A375 (cell line): Measurements from ENCODE around the gene MSH5. TPM values are rescaled to one million over a fixed set of nuclear protein-coding genes. Genes with fewer than 3 reads are reported as not detected.

ENCODE experiments used
- small RNA-seq: library from RNA; depleted of rRNA; stranded (forward); fragments of <200 nt; gene quantifications from one replicate; pipeline ENCODE3, GENCODE V24; 2014
- total RNA-seq: library from RNA; depleted of rRNA; stranded (reverse); fragments of >200 nt; shearing (Covaris generic); gene quantifications from 2 replicates; pipeline ENCODE4 v1.2.3, GENCODE V29; 2014; rRNA removed

Gene MSH5
- total RNA-seq, 1 experiment from 2014 or later, result 14.9 TPM

Small RNAs within 50 kb of the gene (small RNA-seq; reads per million reads assigned to genes)
- not detected for gene LY6G6D
- not detected for gene MIR4646
- not detected for gene MSH5-SAPCD1
- not detected for gene RF00019
- not detected for gene RNU6-850P
- not detected for gene SAPCD1

Other genes starting within 250 kb of the MSH5 start
- gene MICB, start 241.9 kb upstream of the MSH5 start, total RNA-seq, result 6.1 and 7.0 TPM in 2 replicates
- gene MCCD1, start 211.0 kb upstream of the MSH5 start, total RNA-seq, result not detected in 2 replicates
- gene DDX39B, start 198.0 kb upstream of the MSH5 start, total RNA-seq, result 495 and 540 TPM in 2 replicates
- 0.26 and 1.9 TPM in 2 replicates for gene ATP6V1G2, start 193.4 kb upstream of the MSH5 start, total RNA-seq
- 32.6 and 37.2 TPM in 2 replicates for gene NFKBIL1, start 192.4 kb upstream of the MSH5 start, total RNA-seq
- not detected in 2 replicates for gene LTA, start 167.7 kb upstream of the MSH5 start, total RNA-seq
- 0.19 TPM in 1 of 2 replicates, not detected in the other for gene TNF, start 164.4 kb upstream of the MSH5 start, total RNA-seq
- not detected in 2 replicates for gene LTB, start 157.6 kb upstream of the MSH5 start, total RNA-seq
- not detected in 2 replicates for gene LST1, start 153.7 kb upstream of the MSH5 start, total RNA-seq
- not detected in 2 replicates for gene NCR3, start 147.0 kb upstream of the MSH5 start, total RNA-seq
- not detected in 2 replicates for gene AIF1, start 124.8 kb upstream of the MSH5 start, total RNA-seq
- gene PRRC2A, start 119.3 kb upstream of the MSH5 start, total RNA-seq, result 90.3 and 94.7 TPM in 2 replicates
- 209 and 229 TPM in 2 replicates for gene BAG6, start 87.3 kb upstream of the MSH5 start, total RNA-seq
- 0.19 and 2.5 TPM in 2 replicates for gene APOM, start 84.1 kb upstream of the MSH5 start, total RNA-seq
- gene C6orf47, start 79.2 kb upstream of the MSH5 start, total RNA-seq, result 17.9 and 18.9 TPM in 2 replicates
- 31.7 and 40.6 TPM in 2 replicates for gene GPANK1, start 75.0 kb upstream of the MSH5 start, total RNA-seq
- 129 and 169 TPM in 2 replicates for gene CSNK2B, start 73.9 kb upstream of the MSH5 start, total RNA-seq
- gene LY6G5B, start 70.0 kb upstream of the MSH5 start, total RNA-seq, result 1.7 and 3.4 TPM in 2 replicates
- gene LY6G5C, start 58.9 kb upstream of the MSH5 start, total RNA-seq, result 0.94 TPM in 1 of 2 replicates, not detected in the other
- gene ABHD16A, start 36.7 kb upstream of the MSH5 start, total RNA-seq, result 25.7 and 26.1 TPM in 2 replicates
- gene LY6G6F, start 33.1 kb upstream of the MSH5 start, total RNA-seq, result not detected in 2 replicates
- gene LY6G6D, start 24.7 kb upstream of the MSH5 start, total RNA-seq, result not detected in 2 replicates
- gene LY6G6C, start 18.3 kb upstream of the MSH5 start, total RNA-seq, result not detected in 2 replicates
- not detected in 2 replicates for gene MPIG6B, start 16.6 kb upstream of the MSH5 start, total RNA-seq
- 25.3 and 28.6 TPM in 2 replicates for gene DDAH2, start 10.7 kb upstream of the MSH5 start, total RNA-seq
- 484 and 511 TPM in 2 replicates for gene CLIC1, start 3.5 kb upstream of the MSH5 start, total RNA-seq
- 13.0 and 13.2 TPM in 2 replicates for gene SAPCD1, start 22.7 kb downstream of the MSH5 start, total RNA-seq
- 0.34 TPM in 2 replicates for gene VWA7, start 37.3 kb downstream of the MSH5 start, total RNA-seq
- gene VARS1, start 55.7 kb downstream of the MSH5 start, total RNA-seq, result 57.3 and 58.7 TPM in 2 replicates
- gene LSM2, start 67.0 kb downstream of the MSH5 start, total RNA-seq, result 39.2 and 40.2 TPM in 2 replicates
- gene HSPA1L, start 75.3 kb downstream of the MSH5 start, total RNA-seq, result 0.11 and 0.50 TPM in 2 replicates
- gene HSPA1A, start 75.5 kb downstream of the MSH5 start, total RNA-seq, result 37.6 and 43.8 TPM in 2 replicates
- 32.0 and 46.5 TPM in 2 replicates for gene HSPA1B, start 87.7 kb downstream of the MSH5 start, total RNA-seq
- 15.9 and 16.8 TPM in 2 replicates for gene NEU1, start 122.8 kb downstream of the MSH5 start, total RNA-seq
- 0.37 TPM in 1 of 2 replicates, not detected in the other for gene SLC44A4, start 139.0 kb downstream of the MSH5 start, total RNA-seq
- gene EHMT2, start 157.7 kb downstream of the MSH5 start, total RNA-seq, result 29.6 and 34.8 TPM in 2 replicates
- 5.6 and 6.4 TPM in 2 replicates for gene ZBTB12, start 162.1 kb downstream of the MSH5 start, total RNA-seq
- gene C2, start 187.7 kb downstream of the MSH5 start, total RNA-seq, result 0.15 TPM in 1 of 2 replicates, not detected in the other
- 0.60 and 1.6 TPM in 2 replicates for gene CFB, start 206.1 kb downstream of the MSH5 start, total RNA-seq
- gene NELFE, start 219.0 kb downstream of the MSH5 start, total RNA-seq, result 134 and 146 TPM in 2 replicates
- gene SKIC2, start 219.2 kb downstream of the MSH5 start, total RNA-seq, result 63.1 and 63.8 TPM in 2 replicates
- 19.4 and 23.9 TPM in 2 replicates for gene DXO, start 232.1 kb downstream of the MSH5 start, total RNA-seq
- gene C4A, start 242.1 kb downstream of the MSH5 start, total RNA-seq, result 0.94 and 2.3 TPM in 2 replicates